Nasal cavity respiratory epithelium epithelial cell of viscerocranial mucosa (primary cell): ENCODE results near the gene KCNA10. TPM values are rescaled to one million over a fixed set of nuclear protein-coding genes. Genes with fewer than 3 reads are reported as not detected.

ENCODE experiments used
- total RNA-seq: library from RNA; depleted of rRNA; stranded (reverse); fragments of >200 nt; gene quantifications from 2 replicates; pipeline ENCODE4 v1.2.3, GENCODE V29; 2014

KCNA10 gene
- total RNA-seq = not detected in 2 replicates

GRCh38 chr1:110519125-110519810, at the start of gene KCNA10:
Gene KCNA10 (minus strand): TSS chr1:110519175. CDS start chr1:110518787, 388 bp downstream.

Other genes starting within 250 kb of the KCNA10 start
- gene RBM15, start 179.8 kb downstream of the KCNA10 start, total RNA-seq = 42.4 and 49.9 TPM in 2 replicates
- gene SLC16A4, start 128.1 kb downstream of the KCNA10 start, total RNA-seq = 10.6 and 52.3 TPM in 2 replicates
- gene LAMTOR5, start 111.5 kb downstream of the KCNA10 start, total RNA-seq = 47.6 and 51.9 TPM in 2 replicates
- not detected in 2 replicates for gene PROK1, start 68.0 kb downstream of the KCNA10 start, total RNA-seq
- gene KCNA2, start 87.2 kb upstream of the KCNA10 start, total RNA-seq = under 0.01 TPM in 1 of 2 replicates, not detected in the other
- gene KCNA3, start 155.8 kb upstream of the KCNA10 start, total RNA-seq = not detected in 2 replicates